ENCODE data around the gene DNAJB1. TPM values are rescaled to one million over a fixed set of nuclear protein-coding genes. Genes with fewer than 3 reads are reported as not detected.

The DNAJB1 gene
- total and polyA plus RNA-seq, 2 of the 13 experiments (the other 11 are each of a cell fraction or from before 2014, with no cell fraction given) = 87.5 to 97.3 TPM

DNA sequence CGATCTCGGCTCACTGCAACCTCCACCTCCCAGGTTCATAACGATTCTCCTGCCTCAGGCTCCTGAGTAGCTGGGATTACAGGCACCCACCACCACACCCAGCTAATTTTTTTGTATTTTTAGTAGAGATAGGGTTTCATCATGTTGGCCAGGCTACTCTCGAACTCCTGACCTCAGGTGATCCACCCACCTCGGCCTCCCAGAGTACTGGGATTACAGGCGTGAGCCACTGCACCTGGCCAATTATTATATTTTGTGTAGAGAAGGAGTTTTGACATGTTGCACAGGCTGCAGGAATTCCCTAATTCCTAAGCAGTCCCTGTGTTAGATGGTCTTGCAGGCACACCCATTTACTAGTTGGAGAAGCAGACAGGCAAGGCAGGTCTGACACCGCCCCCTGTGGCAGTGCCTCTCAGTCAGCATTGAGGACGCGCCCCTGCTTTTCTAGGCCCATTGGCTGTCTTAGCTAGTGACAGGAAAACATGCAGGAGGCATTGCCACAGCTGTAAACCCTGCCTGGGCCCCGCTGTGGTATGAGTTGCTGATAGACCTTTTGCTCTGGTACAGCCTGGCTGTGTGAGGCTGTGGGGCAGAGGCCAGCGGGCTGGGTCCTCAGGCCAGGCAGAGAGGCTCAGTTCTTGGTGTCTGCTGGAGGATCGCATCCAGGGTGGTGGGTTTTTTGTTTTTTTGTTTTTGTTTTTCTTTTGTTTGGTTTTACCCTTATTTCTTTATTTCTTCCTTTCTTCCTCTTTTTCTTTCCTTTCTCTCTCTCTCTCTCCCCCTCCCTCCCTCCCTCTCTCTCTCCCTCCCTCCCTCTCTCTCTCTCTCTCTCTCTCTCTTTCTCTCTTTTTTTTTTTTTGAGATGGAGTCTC is 33.2 kb upstream of the DNAJB1 start (continued):
- TF ChIP-seq FOXK2 (IDR thresholded peaks at IDR 0.05) = peak; percentile 80

DNA sequence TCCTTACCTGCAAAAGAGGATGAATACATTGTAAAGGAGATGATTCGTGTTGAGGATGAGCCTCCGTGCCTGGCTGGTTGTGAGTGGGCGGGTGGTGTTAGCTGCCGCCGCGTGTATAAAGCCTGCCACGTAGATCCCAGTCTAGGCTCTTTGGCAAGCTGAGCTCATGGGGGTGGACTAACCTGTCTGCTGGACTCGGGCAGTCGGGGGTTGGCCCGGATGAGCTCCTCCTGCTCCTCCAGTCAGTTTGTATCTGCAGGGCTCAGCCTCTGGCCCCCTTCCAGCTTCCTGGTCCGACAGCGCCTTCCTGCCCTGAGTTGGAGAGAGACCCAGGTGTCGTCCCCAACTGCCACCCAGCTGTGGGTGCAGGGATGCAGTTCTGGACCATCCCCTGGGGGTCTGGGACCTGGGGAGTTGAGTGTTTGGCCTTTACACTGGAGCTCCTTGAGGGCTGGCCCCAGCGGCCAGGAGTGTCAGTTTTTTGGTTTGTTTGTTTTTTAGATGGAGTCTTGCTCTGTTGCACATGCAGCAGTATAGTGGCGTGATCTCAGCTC is 32.1 kb upstream of the DNAJB1 start:
- Histone ChIP-seq H4K20me1 (ENCODE audit: insufficient read depth, low read length) (no peaks in the 10 kb centered on the region; the same call in 1 of the 2 replicates), H3K36me3 (replicated peaks in 1 of 2; ENCODE audit: control insufficient read depth in 1 of 2, insufficient read depth in 2 of 2, low read length in 2 of 2) (peaks cover 2 to 13% of the 10 kb centered on the region in 2 experiments; a peak in 2 of 5 replicates), H3K27ac (ENCODE audit: extremely low read length, insufficient read depth, low read length) (no peak overlapping the region), H3K79me2 (ENCODE audit: insufficient read depth, low read length) (peaks cover 31% of the 10 kb centered on the region), H3K9ac (ENCODE audit: insufficient read depth, low read depth, low read length) (no peak overlapping the region), H3K9me3 (ENCODE audit: low read length) (no peaks in the 10 kb centered on the region), H3K4me1 (ENCODE audit: insufficient read depth, low read length) (peaks cover 51% of the 10 kb centered on the region), H2AFZ (ENCODE audit: low read length) (no peak overlapping the region), H3K27me3 (ENCODE audit: control insufficient read depth in 1 of 2, insufficient read depth in 2 of 2, low read length in 2 of 2) (no peaks in the 10 kb centered on the region), H3K4me2 (ENCODE audit: low read depth, low read length) (no peak overlapping the region), H3K4me3 (replicated peaks in 1 of 3; ENCODE audit: insufficient read depth in 1 of 3, low read depth in 2 of 3, low read length in 3 of 3) (no peak overlapping the region)
- FAIRE-seq = no peak
- in situ Hi-C loops (cut with HindIII; ENCODE audit: extremely low pct_ligation_motif_present, low pct_unique_long_range_greater_than_20kb) = no loop called here
- CTCF ChIA-PET (ENCODE audit: low intra/inter-chr PET ratio, low total read pairs) = no interaction called here
- BruUV-seq (replicated peaks) = no TSS peak
- intact Hi-C loops (cut with micrococcal nuclease; ENCODE audit: unreplicated experiment) = loop anchor here (2.0 kb wide), 2 partner anchors 13 to 37 kb away; no protein-coding TSS in a partner anchor
- TF ChIP-seq ZNF614 (CRISPR knock-in tag; IDR thresholded peaks at IDR 0.05; ENCODE audit: borderline replicate concordance) (no peak), RXRA (CRISPR knock-in tag; IDR thresholded peaks at IDR 0.05) (no peak), ZNF761 (CRISPR knock-in tag; conservative IDR thresholded peaks at IDR 0.05) (no peak), ZNF589 (CRISPR knock-in tag; conservative IDR thresholded peaks at IDR 0.05) (no peak), ZSCAN25 (CRISPR knock-in tag; IDR thresholded peaks at IDR 0.05) (no peak), ZNF101 (CRISPR knock-in tag; IDR thresholded peaks at IDR 0.05; ENCODE audit: borderline replicate concordance, low read depth) (no peak), ZNF337 (CRISPR knock-in tag; IDR thresholded peaks at IDR 0.05; ENCODE audit: borderline replicate concordance, low read depth) (no peak), ZMYM4 (CRISPR knock-in tag; IDR thresholded peaks at IDR 0.05) (no peak), ZNF891 (CRISPR knock-in tag; IDR thresholded peaks at IDR 0.05) (no peak), SIX4 (CRISPR knock-in tag; IDR thresholded peaks at IDR 0.05) (no peak), SPEN (CRISPR knock-in tag; IDR thresholded peaks at IDR 0.05; ENCODE audit: low read depth) (no peak), ZNF256 (CRISPR knock-in tag; conservative IDR thresholded peaks at IDR 0.05) (no peak)
- TF ChIP-seq, protein P1, sequence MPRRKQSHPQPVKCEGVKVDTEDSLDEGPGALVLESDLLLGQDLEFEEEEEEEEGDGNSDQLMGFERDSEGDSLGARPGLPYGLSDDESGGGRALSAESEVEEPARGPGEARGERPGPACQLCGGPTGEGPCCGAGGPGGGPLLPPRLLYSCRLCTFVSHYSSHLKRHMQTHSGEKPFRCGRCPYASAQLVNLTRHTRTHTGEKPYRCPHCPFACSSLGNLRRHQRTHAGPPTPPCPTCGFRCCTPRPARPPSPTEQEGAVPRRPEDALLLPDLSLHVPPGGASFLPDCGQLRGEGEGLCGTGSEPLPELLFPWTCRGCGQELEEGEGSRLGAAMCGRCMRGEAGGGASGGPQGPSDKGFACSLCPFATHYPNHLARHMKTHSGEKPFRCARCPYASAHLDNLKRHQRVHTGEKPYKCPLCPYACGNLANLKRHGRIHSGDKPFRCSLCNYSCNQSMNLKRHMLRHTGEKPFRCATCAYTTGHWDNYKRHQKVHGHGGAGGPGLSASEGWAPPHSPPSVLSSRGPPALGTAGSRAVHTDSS (CRISPR knock-in tag; conservative IDR thresholded peaks at IDR 0.05) = no peak
- TF ChIP-seq, protein P2, sequence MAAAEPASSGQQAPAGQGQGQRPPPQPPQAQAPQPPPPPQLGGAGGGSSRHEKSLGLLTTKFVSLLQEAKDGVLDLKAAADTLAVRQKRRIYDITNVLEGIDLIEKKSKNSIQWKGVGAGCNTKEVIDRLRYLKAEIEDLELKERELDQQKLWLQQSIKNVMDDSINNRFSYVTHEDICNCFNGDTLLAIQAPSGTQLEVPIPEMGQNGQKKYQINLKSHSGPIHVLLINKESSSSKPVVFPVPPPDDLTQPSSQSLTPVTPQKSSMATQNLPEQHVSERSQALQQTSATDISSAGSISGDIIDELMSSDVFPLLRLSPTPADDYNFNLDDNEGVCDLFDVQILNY (CRISPR knock-in tag; conservative IDR thresholded peaks at IDR 0.05) = no peak
- DNase-seq (ENCODE audit: low spot score) = no peak
- WGBS (ENCODE audit: low lambda C conversion rate) = 85% methylated on average over 10 of the region's 15 CpGs
- POLR2A ChIA-PET = interaction anchor here (1.1 to 1.4 kb wide), 2 partner anchors 30 to 36 kb away, joined by 4 to 7 read pairs; no protein-coding TSS in a partner anchor
- ATAC-seq = no peak
